GM12878 (cell line): Measurements from ENCODE around the gene TIMM22. TPM values are rescaled to one million over a fixed set of nuclear protein-coding genes. Genes with fewer than 3 reads are reported as not detected.
"Not testable (repeated sequence)": the region's sequence is repeated elsewhere in the genome, so short reads cannot be mapped to it uniquely, and the experiment has no call there.

Experiments used
- ATAC-seq: fragments of 200-7000 bp; cut with Tn5 transposase; 3 replicates; pipeline ENCODE4 v1.9.1; 2020; ENCODE audit warnings: mild to moderate bottlenecking, moderate library complexity
- BruUV-seq: library from RNA; stranded (reverse); fragments of 400-500 nt; replicated peaks from 2 replicates; lab custom pipeline; 2021; lab: Mats Ljungman, UMichigan
- CTCF ChIA-PET: fragments of 300-600 bp; sonication (Branson Sonifier 250); formaldehyde crosslinking; extraction: SDS; loops from one replicate; lab custom pipeline; 2021; ENCODE audit warnings: inconsistent platforms; lab: Yijun Ruan, JAX
- POLR2A ChIA-PET: fragments of 350-600 bp; formaldehyde crosslinking; extraction: SDS; loops from one replicate; lab custom pipeline; 2021; ENCODE audit warnings: inconsistent platforms; lab: Charles Lee
- RAD21 ChIA-PET: fragments of 300-600 bp; sonication (Branson Sonifier 250); formaldehyde crosslinking; loops from one replicate; lab custom pipeline; 2023; ENCODE audit warnings: antibody characterized with exemption; ENCODE audit not compliant: unreplicated experiment; lab: Charles Lee
- SMC1A ChIA-PET: fragments of 300-600 bp; sonication (Branson Sonifier 250); formaldehyde crosslinking; loops from one replicate; lab custom pipeline; 2023; ENCODE audit not compliant: unreplicated experiment, uncharacterized antibody; lab: Charles Lee
- DNase-seq: peaks from one replicate; pipeline ENCODE4 v3.0.0-alpha.2; 2011; ENCODE audit warnings: low read depth, low spot score
- FAIRE-seq: peaks from 3 replicates; lab custom pipeline; 2011; peaks lifted over from hg19 to GRCh38; lab: Jason Lieb, UNC
- H2AFZ ChIP-seq: 2 replicates; pipeline ENCODE4 v1.6.0; 2011; ENCODE audit warnings: low read depth, low read length, control low read depth; ENCODE audit not compliant: control insufficient read depth
- H3K27ac ChIP-seq: 2 replicates; pipeline ENCODE4 v1.5.1; 2011; ENCODE audit warnings: control low read depth; ENCODE audit not compliant: control insufficient read depth, insufficient read depth
- H3K27me3 ChIP-seq, 2 experiments: replicated peaks in 1 of 2; 2 replicates each; pipeline versions ENCODE4 v1.6.0 to v1.6.1; 2011; ENCODE audit warnings: low read length in 1 of 2; ENCODE audit not compliant: control insufficient read depth in 2 of 2, insufficient read depth in 2 of 2
- H3K36me3 ChIP-seq, 2 experiments: 2 replicates each; pipeline ENCODE4 v1.5.1; 2011; ENCODE audit warnings: low read length in 1 of 2; ENCODE audit not compliant: control insufficient read depth in 2 of 2, insufficient read depth in 2 of 2
- H3K4me1 ChIP-seq: 2 replicates; pipeline ENCODE4 v1.6.1; 2011; ENCODE audit warnings: mild to moderate bottlenecking, low read length, moderate library complexity, mixed read lengths; ENCODE audit not compliant: control insufficient read depth, insufficient read depth
- H3K4me2 ChIP-seq: 2 replicates; pipeline ENCODE4 v1.6.0; 2011; ENCODE audit warnings: control low read depth; ENCODE audit not compliant: control insufficient read depth, insufficient read depth
- H3K4me3 ChIP-seq: fragments of 200-600 bp; sonication (generic); 2 replicates; pipeline ENCODE4 v1.5.1; 2016
- H3K79me2 ChIP-seq: 2 replicates; pipeline ENCODE4 v1.6.0; 2011; ENCODE audit warnings: low read length; ENCODE audit not compliant: control insufficient read depth, insufficient read depth
- H3K9ac ChIP-seq: 2 replicates; pipeline ENCODE4 v1.8.0; 2011; ENCODE audit warnings: low read length, control low read depth, mixed read lengths; ENCODE audit not compliant: control insufficient read depth, insufficient read depth
- H3K9me3 ChIP-seq: replicated peaks from 3 replicates; pipeline ENCODE4 v1.5.1; 2011; ENCODE audit warnings: mild to moderate bottlenecking, low read length; ENCODE audit not compliant: control insufficient read depth, insufficient read depth
- H4K20me1 ChIP-seq: 2 replicates; pipeline ENCODE4 v1.6.0; 2011; ENCODE audit not compliant: control insufficient read depth, insufficient read depth
- WGBS: methylation state at CpG from one replicate; pipeline ENCODE4 v1.1.6; 2016; ENCODE audit warnings: low lambda C conversion rate; ENCODE audit not compliant: insufficient replicate concordance, insufficient coverage; ENCODE audit errors: missing lambda C conversion rate; 5-methylcytosine and 5-hydroxymethylcytosine counted together
- in situ Hi-C: fragments of 300-500 bp; cut with MboI; formaldehyde crosslinking; loops from 9 replicates; pipeline ENCODE4 v1.14.3; 2018; ENCODE audit warnings: mixed read lengths
- intact Hi-C: fragments of 100-400 bp; cut with micrococcal nuclease; formaldehyde crosslinking; loops from one replicate; pipeline ENCODE4 v1.14.2; 2022; ENCODE audit not compliant: unreplicated experiment
- polyA plus RNA-seq, 11 experiments: library from polyadenylated mRNA; depleted of rRNA in 4 of 11; unstranded in 6 of 11; stranded (reverse) in 5 of 11; fragments of >200 nt; fragmentation: Nextera tagmentation in 4 of 11; fragmentation: Illumina TruSeq in 1 of 11; extraction: Ambion mirVana in 4 of 11; extraction: Trizol in 1 of 11; gene quantifications; 1 replicate in 1 of 11; 2 replicates in 10 of 11; pipeline versions ENCODE4 v1.2.1 to v1.2.3, GENCODE V29; 2011 to 2016; ENCODE audit warnings: inconsistent platforms in 2 of 11, missing spikeins in 2 of 11, low read depth in 1 of 11
- total RNA-seq, 4 experiments: library from RNA; depleted of rRNA in 3 of 4; stranded (reverse); fragments of >200 nt in 3 of 4; fragmentation: Illumina TruSeq in 1 of 4; extraction: Trizol in 1 of 4; gene quantifications; 2 replicates each; pipeline versions ENCODE4 v1.2.1 to v1.2.3, GENCODE V29; 2013 to 2021
- TF ChIP-seq, protein P1 (sequence below): IDR thresholded peaks from 2 replicates; pipeline ENCODE4 v1.6.1; 2011; ENCODE audit warnings: mild to moderate bottlenecking, low read depth, low read length, moderate library complexity; ENCODE audit not compliant: insufficient replicate concordance

Gene TIMM22
- total and polyA plus RNA-seq, 10 of the 15 experiments (the other 5 are each of a cell fraction or from before 2014, with no cell fraction given) = 4.4 to 25.0 (median 10.6) TPM

DNA sequence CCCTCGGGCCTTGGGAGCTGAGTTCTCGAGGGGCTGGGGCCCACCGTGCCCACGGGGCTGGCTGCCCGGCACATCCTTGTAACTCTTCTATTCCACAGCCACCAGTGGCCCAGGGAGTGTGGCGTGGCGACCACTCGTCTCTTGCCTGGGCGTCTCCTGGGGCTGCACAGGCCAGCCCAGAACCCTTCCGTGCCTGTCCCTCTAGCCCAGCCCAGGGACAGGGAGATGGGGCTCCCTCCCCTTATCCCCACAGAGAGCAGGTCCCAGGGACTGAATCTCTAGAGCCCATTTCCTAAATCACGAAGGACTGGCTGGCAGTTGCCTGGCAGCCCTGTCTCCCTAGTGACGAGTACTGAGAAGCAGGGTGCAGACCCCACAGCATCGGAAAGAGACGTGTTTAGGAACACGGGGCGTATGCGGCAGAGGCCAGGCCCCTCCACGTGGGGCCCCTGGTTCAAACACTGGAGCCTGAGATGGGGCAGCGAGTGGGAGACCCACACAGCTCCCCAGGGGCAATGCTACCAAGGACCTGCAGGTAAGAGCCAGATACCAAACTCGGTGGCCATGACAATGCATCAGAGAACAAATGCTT is 51.0 kb downstream of the TIMM22 start (continued):
- TF ChIP-seq, protein P1, sequence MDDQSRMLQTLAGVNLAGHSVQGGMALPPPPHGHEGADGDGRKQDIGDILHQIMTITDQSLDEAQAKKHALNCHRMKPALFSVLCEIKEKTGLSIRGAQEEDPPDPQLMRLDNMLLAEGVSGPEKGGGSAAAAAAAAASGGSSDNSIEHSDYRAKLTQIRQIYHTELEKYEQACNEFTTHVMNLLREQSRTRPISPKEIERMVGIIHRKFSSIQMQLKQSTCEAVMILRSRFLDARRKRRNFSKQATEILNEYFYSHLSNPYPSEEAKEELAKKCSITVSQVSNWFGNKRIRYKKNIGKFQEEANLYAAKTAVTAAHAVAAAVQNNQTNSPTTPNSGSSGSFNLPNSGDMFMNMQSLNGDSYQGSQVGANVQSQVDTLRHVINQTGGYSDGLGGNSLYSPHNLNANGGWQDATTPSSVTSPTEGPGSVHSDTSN = no peak

DNA sequence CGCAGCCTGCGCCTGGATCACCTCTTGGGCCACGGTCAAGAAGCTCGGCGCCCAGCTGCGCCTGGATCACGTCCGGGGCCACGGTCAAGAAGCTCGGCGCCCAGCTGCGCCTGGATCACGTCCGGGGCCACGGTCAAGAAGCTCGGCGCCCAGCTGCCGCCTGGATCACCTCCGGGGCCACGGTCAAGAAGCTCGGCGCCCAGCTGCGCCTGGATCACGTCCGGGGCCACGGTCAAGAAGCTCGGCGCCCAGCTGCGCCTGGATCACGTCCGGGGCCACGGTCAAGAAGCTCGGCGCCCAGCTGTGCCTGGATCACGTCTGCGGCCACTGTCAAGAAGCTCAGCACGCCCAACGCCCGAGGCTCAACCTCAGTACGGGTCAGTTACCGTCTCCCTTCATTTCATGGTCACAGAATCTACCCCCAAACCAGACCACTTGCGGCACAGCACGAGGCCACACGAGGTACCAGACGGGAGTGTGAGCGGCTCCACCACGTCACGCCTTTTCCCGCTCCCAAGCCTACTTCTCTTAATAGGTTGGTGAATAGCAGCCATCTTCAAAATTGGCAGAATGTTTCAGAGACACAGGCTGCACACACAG is 51.7 kb downstream of the TIMM22 start:
- H3K4me3 ChIP-seq, H3K9me3 ChIP-seq, intact Hi-C loops, H3K4me2 ChIP-seq, DNase-seq, H3K79me2 ChIP-seq, RAD21 ChIA-PET, H4K20me1 ChIP-seq, FAIRE-seq, H3K27ac ChIP-seq, H3K36me3 ChIP-seq, BruUV-seq, POLR2A ChIA-PET, H3K27me3 ChIP-seq, ATAC-seq, SMC1A ChIA-PET, H3K4me1 ChIP-seq, H2AFZ ChIP-seq, in situ Hi-C loops, CTCF ChIA-PET, H3K9ac ChIP-seq: not testable (repeated sequence)
- WGBS = 96% methylated on average over 23 of the region's 49 CpGs
